Measurements from ENCODE around the gene KLHDC4. TPM values are rescaled to one million over a fixed set of nuclear protein-coding genes. Genes with fewer than 3 reads are reported as not detected.

The KLHDC4 gene
- polyA plus RNA-seq, 1 of the 3 experiments (the other 2 are of a cell fraction): 51.2 TPM

DNA sequence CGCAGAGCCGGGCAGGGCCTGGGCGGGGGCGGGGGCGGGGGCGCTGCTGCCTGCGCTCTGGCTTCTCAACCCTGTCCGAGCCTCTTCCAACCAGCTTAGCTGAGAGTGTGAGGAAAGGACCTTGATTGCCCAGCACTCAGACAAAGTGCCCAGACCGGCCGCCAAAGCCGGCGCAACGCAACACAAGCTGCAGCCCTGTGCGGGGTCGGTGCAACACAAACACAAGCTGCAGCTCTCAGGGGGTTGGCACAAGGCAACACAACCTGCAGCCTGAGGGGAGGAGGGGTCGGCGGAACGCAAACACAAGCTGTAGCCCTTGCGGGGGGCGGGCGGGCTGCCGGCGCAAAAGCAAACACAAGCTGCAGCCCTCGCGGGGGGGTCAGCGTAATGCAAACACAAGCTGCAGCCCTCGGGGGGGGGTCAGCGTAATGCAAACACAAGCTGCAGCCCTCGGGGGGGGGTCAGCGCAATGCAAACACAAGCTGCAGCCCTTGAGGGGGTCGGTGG lies 60.0 kb downstream of the KLHDC4 start:
- H3K27ac ChIP-seq (ENCODE audit: low read depth in 2 of 2, low read length in 1 of 2): no peak overlapping the region
- H3K36me3 ChIP-seq (replicated peaks in 1 of 2; ENCODE audit: control insufficient read depth in 1 of 2, insufficient read depth in 2 of 2, low read length in 1 of 2): peaks cover 0 to 76% of the 10 kb centered on the region in 2 experiments
- 91% methylated on average over 27 of the region's 31 CpGs for WGBS (ENCODE audit: low lambda C conversion rate)
- CTCF ChIA-PET: interaction anchor here (0.7 to 2.2 kb wide), 4 partner anchors 13 to 117 kb away, joined by 3 to 7 read pairs (median 4); no protein-coding TSS in a partner anchor
- no peaks in the 10 kb centered on the region for H3K9me2 ChIP-seq
- no peaks in the 10 kb centered on the region for H3K9me3 ChIP-seq
- no peaks in the 10 kb centered on the region; a peak in 1 of 4 replicates for H3K4me1 ChIP-seq (ENCODE audit: control insufficient read depth in 1 of 2, insufficient read depth in 2 of 2, low read depth in 1 of 2, low read length in 1 of 2)
- POLR2A ChIA-PET: interaction anchor here (0.7 to 1.3 kb wide), 2 partner anchors 10 to 28 kb away, joined by 3 read pairs; no protein-coding TSS in a partner anchor
- TF ChIP-seq EZH2phosphoT487 (IDR thresholded peaks at IDR 0.05; ENCODE audit: borderline replicate concordance, low read depth): no peak
- TF ChIP-seq NFIC (IDR thresholded peaks at IDR 0.05; ENCODE audit: borderline replicate concordance): no peak
- TF ChIP-seq, protein P1, sequence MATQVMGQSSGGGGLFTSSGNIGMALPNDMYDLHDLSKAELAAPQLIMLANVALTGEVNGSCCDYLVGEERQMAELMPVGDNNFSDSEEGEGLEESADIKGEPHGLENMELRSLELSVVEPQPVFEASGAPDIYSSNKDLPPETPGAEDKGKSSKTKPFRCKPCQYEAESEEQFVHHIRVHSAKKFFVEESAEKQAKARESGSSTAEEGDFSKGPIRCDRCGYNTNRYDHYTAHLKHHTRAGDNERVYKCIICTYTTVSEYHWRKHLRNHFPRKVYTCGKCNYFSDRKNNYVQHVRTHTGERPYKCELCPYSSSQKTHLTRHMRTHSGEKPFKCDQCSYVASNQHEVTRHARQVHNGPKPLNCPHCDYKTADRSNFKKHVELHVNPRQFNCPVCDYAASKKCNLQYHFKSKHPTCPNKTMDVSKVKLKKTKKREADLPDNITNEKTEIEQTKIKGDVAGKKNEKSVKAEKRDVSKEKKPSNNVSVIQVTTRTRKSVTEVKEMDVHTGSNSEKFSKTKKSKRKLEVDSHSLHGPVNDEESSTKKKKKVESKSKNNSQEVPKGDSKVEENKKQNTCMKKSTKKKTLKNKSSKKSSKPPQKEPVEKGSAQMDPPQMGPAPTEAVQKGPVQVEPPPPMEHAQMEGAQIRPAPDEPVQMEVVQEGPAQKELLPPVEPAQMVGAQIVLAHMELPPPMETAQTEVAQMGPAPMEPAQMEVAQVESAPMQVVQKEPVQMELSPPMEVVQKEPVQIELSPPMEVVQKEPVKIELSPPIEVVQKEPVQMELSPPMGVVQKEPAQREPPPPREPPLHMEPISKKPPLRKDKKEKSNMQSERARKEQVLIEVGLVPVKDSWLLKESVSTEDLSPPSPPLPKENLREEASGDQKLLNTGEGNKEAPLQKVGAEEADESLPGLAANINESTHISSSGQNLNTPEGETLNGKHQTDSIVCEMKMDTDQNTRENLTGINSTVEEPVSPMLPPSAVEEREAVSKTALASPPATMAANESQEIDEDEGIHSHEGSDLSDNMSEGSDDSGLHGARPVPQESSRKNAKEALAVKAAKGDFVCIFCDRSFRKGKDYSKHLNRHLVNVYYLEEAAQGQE (IDR thresholded peaks at IDR 0.05; ENCODE audit: low read depth, low read length): no peak
- TF ChIP-seq FOSL2 (IDR thresholded peaks at IDR 0.05; ENCODE audit: borderline replicate concordance, low read depth): no peak
- no peak for TF ChIP-seq RXRA (IDR thresholded peaks at IDR 0.05; ENCODE audit: borderline replicate concordance, low read depth)
- no peak for TF ChIP-seq MXI1 (IDR thresholded peaks at IDR 0.05; ENCODE audit: low read depth, low read length)
- TF ChIP-seq, protein P2, sequence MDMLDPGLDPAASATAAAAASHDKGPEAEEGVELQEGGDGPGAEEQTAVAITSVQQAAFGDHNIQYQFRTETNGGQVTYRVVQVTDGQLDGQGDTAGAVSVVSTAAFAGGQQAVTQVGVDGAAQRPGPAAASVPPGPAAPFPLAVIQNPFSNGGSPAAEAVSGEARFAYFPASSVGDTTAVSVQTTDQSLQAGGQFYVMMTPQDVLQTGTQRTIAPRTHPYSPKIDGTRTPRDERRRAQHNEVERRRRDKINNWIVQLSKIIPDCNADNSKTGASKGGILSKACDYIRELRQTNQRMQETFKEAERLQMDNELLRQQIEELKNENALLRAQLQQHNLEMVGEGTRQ (IDR thresholded peaks at IDR 0.05; ENCODE audit: borderline replicate concordance, low read depth, low read length): no peak
- TF ChIP-seq RAD21 (IDR thresholded peaks at IDR 0.05; ENCODE audit: low read length): no peak
- TF ChIP-seq FOXJ3 (CRISPR knock-in tag; IDR thresholded peaks at IDR 0.05): no peak
- TF ChIP-seq POLR2AphosphoS5 (IDR thresholded peaks at IDR 0.05; ENCODE audit: low read depth, low read length): no peak
- no peaks in the 10 kb centered on the region for H3F3A ChIP-seq (replicated peaks; ENCODE audit: insufficient read depth)
- H3K4me2 ChIP-seq: no peak overlapping the region
- no peaks in the 10 kb centered on the region for H3K79me2 ChIP-seq (ENCODE audit: insufficient read depth)
- no peaks in the 10 kb centered on the region for H4K20me1 ChIP-seq (ENCODE audit: insufficient read depth)
- no peak overlapping the region for H3K9ac ChIP-seq
- H3K27me3 ChIP-seq (ENCODE audit: insufficient read depth): no peaks in the 10 kb centered on the region
- H3K4me3 ChIP-seq (ENCODE audit: low read depth in 2 of 2, low read length in 1 of 2): no peak overlapping the region
- H2AFZ ChIP-seq (ENCODE audit: low read depth): no peak overlapping the region
- no peak for DNase-seq

DNA sequence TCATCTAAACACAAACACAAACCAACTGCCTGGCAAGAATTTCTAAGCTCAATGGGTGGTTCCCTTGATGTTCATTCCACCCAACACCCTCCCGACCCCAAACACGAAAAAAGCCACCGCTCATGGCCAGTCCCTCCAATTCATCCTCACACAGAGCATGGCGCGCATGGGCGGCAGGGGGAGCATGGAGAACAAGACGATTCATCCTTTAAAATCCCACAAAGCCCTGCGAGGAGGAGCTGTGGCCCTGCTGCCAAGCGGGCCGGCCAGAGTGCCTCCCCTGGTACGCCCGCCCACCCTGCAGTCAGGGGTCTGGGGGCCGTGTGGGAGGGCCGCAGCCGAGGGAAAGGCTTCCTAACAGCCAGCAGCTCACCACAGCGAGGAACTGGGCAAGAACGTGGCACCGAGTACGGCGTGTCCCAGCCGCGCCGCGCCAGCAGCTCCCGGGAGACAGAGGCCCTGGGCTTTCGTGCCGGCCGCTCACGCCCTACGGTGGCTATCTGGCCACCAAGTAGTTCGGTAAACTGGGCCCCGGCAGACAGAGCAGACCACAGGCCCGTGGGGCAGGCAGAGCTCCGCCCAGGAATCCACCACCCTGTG lies 60.9 kb downstream of the KLHDC4 start:
- CTCF ChIA-PET: interaction anchor here (0.7 to 2.2 kb wide), 3 partner anchors 25 to 65 kb away, joined by 3 to 7 read pairs (median 3); no protein-coding TSS in a partner anchor
- no peak overlapping the region for H2AFZ ChIP-seq (ENCODE audit: low read depth)

More for the DNA sequence above, 60.9 kb downstream of the KLHDC4 start:
- no peaks in the 10 kb centered on the region for H3K9me2 ChIP-seq
- H3K4me2 ChIP-seq: no peak overlapping the region
- POLR2A ChIA-PET: interaction anchor here (1.3 kb wide), 1 partner anchor 9 kb away, joined by 3 read pairs; no protein-coding TSS in a partner anchor
- peaks cover 0 to 69% of the 10 kb centered on the region in 2 experiments for H3K36me3 ChIP-seq (replicated peaks in 1 of 2; ENCODE audit: control insufficient read depth in 1 of 2, insufficient read depth in 2 of 2, low read length in 1 of 2)
- H3K4me3 ChIP-seq (ENCODE audit: low read depth in 2 of 2, low read length in 1 of 2): no peak overlapping the region
- H3K9me3 ChIP-seq: no peaks in the 10 kb centered on the region
- H3F3A ChIP-seq (replicated peaks; ENCODE audit: insufficient read depth): no peaks in the 10 kb centered on the region
- TF ChIP-seq GATA2 (CRISPR knock-in tag; IDR thresholded peaks at IDR 0.05) (no peak), RCOR1 (IDR thresholded peaks at IDR 0.05; ENCODE audit: low read length) (no peak), CHD2 (IDR thresholded peaks at IDR 0.05; ENCODE audit: low read length, partially characterized antibody) (no peak)
- H3K27ac ChIP-seq (ENCODE audit: low read depth in 2 of 2, low read length in 1 of 2): no peak overlapping the region
- no peaks in the 10 kb centered on the region for H3K79me2 ChIP-seq (ENCODE audit: insufficient read depth)
- no peak overlapping the region for H3K9ac ChIP-seq
- no peaks in the 10 kb centered on the region for H4K20me1 ChIP-seq (ENCODE audit: insufficient read depth)
- WGBS (ENCODE audit: low lambda C conversion rate): 94% methylated on average over 12 of the region's 34 CpGs
- H3K27me3 ChIP-seq (ENCODE audit: insufficient read depth): no peaks in the 10 kb centered on the region
- H3K4me1 ChIP-seq (ENCODE audit: control insufficient read depth in 1 of 2, insufficient read depth in 2 of 2, low read depth in 1 of 2, low read length in 1 of 2): no peaks in the 10 kb centered on the region; a peak in 1 of 4 replicates
- DNase-seq: no peak

Data from SK-N-SH (cell line).